Sigmoid colon (tissue), 7 donors: ENCODE results near the gene ALCAM. TPM values are rescaled to one million over a fixed set of nuclear protein-coding genes. Genes with fewer than 3 reads are reported as not detected.

Experiments
- DNase-seq: peaks from one replicate; pipeline ENCODE4 v3.0.0-alpha.2; 2019
- H3K27ac ChIP-seq, 4 donors: fragments of 200-600 bp; sonication (generic); one replicate each; pipeline ENCODE4 v1.5.1; 2016 to 2019; ENCODE audit warnings: mild to moderate bottlenecking in 1 of 4
- H3K27me3 ChIP-seq, 3 donors: fragments of 200-600 bp; sonication (generic); one replicate each; pipeline ENCODE4 v1.5.1; 2019; ENCODE audit warnings: mild to moderate bottlenecking in 1 of 3
- H3K36me3 ChIP-seq, 4 donors: fragments of 200-600 bp; sonication (generic); one replicate each; pipeline ENCODE4 v1.5.1; 2016 to 2019
- H3K4me1 ChIP-seq, 4 donors: fragments of 200-600 bp; sonication (generic); one replicate each; pipeline ENCODE4 v1.5.1; 2017 to 2019
- H3K4me3 ChIP-seq, 4 donors: fragments of 200-600 bp; sonication (generic); one replicate each; pipeline ENCODE4 v1.5.1; 2017 to 2019; ENCODE audit warnings: mild to moderate bottlenecking in 2 of 4, moderate library complexity in 1 of 4
- H3K9me3 ChIP-seq, 4 donors: fragments of 200-600 bp in 3 of 4; sonication (generic) in 3 of 4; one replicate each; pipeline versions ENCODE4 v1.5.1 to v1.6.1; 2013 to 2019
- CTCF ChIP-seq, 4 experiments: fragments of 450-650 bp in 3 of 4; fragments of 200-600 bp in 1 of 4; IDR thresholded peaks; one replicate each; pipeline ENCODE4 v1.5.1; 2016 to 2019; ENCODE audit warnings: antibody characterized with exemption in 4 of 4, mild to moderate bottlenecking in 3 of 4, moderate library complexity in 2 of 4
- EP300 ChIP-seq, 4 donors: sonication (generic); formaldehyde crosslinking; IDR thresholded peaks; one replicate each; pipeline ENCODE4 v1.6.1; 2017; ENCODE audit warnings: antibody characterized with exemption in 4 of 4
- POLR2A ChIP-seq, 2 donors: fragments of 450-650 bp; IDR thresholded peaks; one replicate each; pipeline ENCODE4 v1.6.1; 2016; ENCODE audit warnings: antibody characterized with exemption in 2 of 2, mild to moderate bottlenecking in 2 of 2, moderate library complexity in 2 of 2
- POLR2AphosphoS5 ChIP-seq, 4 donors: sonication (generic); formaldehyde crosslinking; IDR thresholded peaks; one replicate each; pipeline ENCODE4 v1.6.1; 2017; ENCODE audit warnings: antibody characterized with exemption in 4 of 4
- WGBS, 2 donors: extraction: QIAGEN DNeasy Blood & Tissue Kit; methylation state at CpG; one replicate each; pipeline ENCODE4 v1.1.7; 2013; 5-methylcytosine and 5-hydroxymethylcytosine counted together
- intact Hi-C: fragments of 100-400 bp; cut with DNase I; formaldehyde crosslinking; loops from one replicate; pipeline ENCODE4 v1.15.1; 2023
- polyA plus RNA-seq, 3 donors: library from polyadenylated mRNA; stranded (reverse); fragments of 200-250 nt; gene quantifications; one replicate each; pipeline ENCODE4 v1.2.3, GENCODE V29; 2013
- total RNA-seq, 4 donors: library from RNA; depleted of rRNA; stranded (reverse); fragments of >200 nt; gene quantifications; one replicate each; pipeline ENCODE4 v1.1.0, GENCODE V29; 2016
- donor health status: healthy with polysubstance abuse.
- donor health status: Bipolar disorder and iron deficiency.
- donor health status: healthy.

Gene ALCAM
- total and polyA plus RNA-seq, 7 donors: 1.8 to 45.1 (median 16.0) TPM

GRCh38 chr3:105409364-105409763 is 42.7 kb downstream of the ALCAM start:
- H3K36me3 ChIP-seq: no peaks in the 10 kb centered on the region
- no peak overlapping the region for H3K4me3 ChIP-seq
- TF ChIP-seq POLR2AphosphoS5 (IDR thresholded peaks at IDR 0.05) (no peak), EP300 (IDR thresholded peaks at IDR 0.05) (no peak), POLR2A (IDR thresholded peaks at IDR 0.05) (no peak), CTCF (IDR thresholded peaks at IDR 0.05) (no peak)
- H3K9me3 ChIP-seq: no peaks in the 10 kb centered on the region
- 91 to 94% methylated on average over 2 of the region's 2 CpGs for WGBS, 2 donors
- intact Hi-C loops: no loop called here
- no peaks in the 10 kb centered on the region for H3K27me3 ChIP-seq
- no peaks in the 10 kb centered on the region for H3K4me1 ChIP-seq
- no peak overlapping the region for H3K27ac ChIP-seq
- no peak for DNase-seq

GRCh38 chr3:105413343-105413887 is 46.7 kb downstream of the ALCAM start:
- Histone ChIP-seq H3K36me3 (no peaks in the 10 kb centered on the region), H3K9me3 (no peaks in the 10 kb centered on the region), H3K27ac (no peak overlapping the region), H3K27me3 (no peaks in the 10 kb centered on the region), H3K4me1 (no peaks in the 10 kb centered on the region), H3K4me3 (no peak overlapping the region)
- TF ChIP-seq POLR2AphosphoS5 (IDR thresholded peaks at IDR 0.05): no peak
- TF ChIP-seq CTCF (IDR thresholded peaks at IDR 0.05): no peak
- no peak for TF ChIP-seq POLR2A (IDR thresholded peaks at IDR 0.05)
- no peak for TF ChIP-seq EP300 (IDR thresholded peaks at IDR 0.05)
- 100% methylated on average over 1 of the region's 1 CpG for WGBS, 2 donors
- intact Hi-C loops: no loop called here
- DNase-seq: no peak

GRCh38 chr3:105414841-105415240 is 48.1 kb downstream of the ALCAM start:
- intact Hi-C loops: no loop called here
- 70 to 81% methylated on average over 4 of the region's 4 CpGs for WGBS, 2 donors
- DNase-seq: no peak
- H3K36me3 ChIP-seq: no peaks in the 10 kb centered on the region
- no peak overlapping the region for H3K27ac ChIP-seq
- TF ChIP-seq CTCF (IDR thresholded peaks at IDR 0.05) (no peak), POLR2A (IDR thresholded peaks at IDR 0.05) (no peak), POLR2AphosphoS5 (IDR thresholded peaks at IDR 0.05) (no peak), EP300 (IDR thresholded peaks at IDR 0.05) (no peak)
- H3K4me1 ChIP-seq: no peaks in the 10 kb centered on the region
- H3K9me3 ChIP-seq: no peaks in the 10 kb centered on the region
- H3K27me3 ChIP-seq: no peaks in the 10 kb centered on the region
- H3K4me3 ChIP-seq: no peak overlapping the region

GRCh38 chr3:105415951-105416350 is 49.2 kb downstream of the ALCAM start:
- intact Hi-C loops: no loop called here
- DNase-seq: no peak
- no peaks in the 10 kb centered on the region for H3K36me3 ChIP-seq
- no peak for TF ChIP-seq POLR2A (IDR thresholded peaks at IDR 0.05)
- no peak for TF ChIP-seq EP300 (IDR thresholded peaks at IDR 0.05)
- TF ChIP-seq CTCF (IDR thresholded peaks at IDR 0.05): no peak
- no peak for TF ChIP-seq POLR2AphosphoS5 (IDR thresholded peaks at IDR 0.05)
- H3K9me3 ChIP-seq: no peaks in the 10 kb centered on the region
- 95 to 98% methylated on average over 1 of the region's 1 CpG for WGBS, 2 donors
- no peaks in the 10 kb centered on the region for H3K4me1 ChIP-seq
- H3K4me3 ChIP-seq: no peak overlapping the region
- H3K27ac ChIP-seq: no peak overlapping the region
- H3K27me3 ChIP-seq: no peaks in the 10 kb centered on the region
